Endodermal cell (in vitro differentiated cells): ENCODE measurements around the gene LEF1. TPM values are rescaled to one million over a fixed set of nuclear protein-coding genes. Genes with fewer than 3 reads are reported as not detected.

Experiments used
- DNase-seq: peaks from one replicate; pipeline ENCODE4 v3.0.0-alpha.2; 2017
- H3K27ac ChIP-seq: 2 replicates; pipeline ENCODE4 v1.5.1; 2013; ENCODE audit warnings: mild to moderate bottlenecking, low read depth, low read length, moderate library complexity
- H3K27me3 ChIP-seq: 2 replicates; pipeline ENCODE4 v1.6.1; 2013; ENCODE audit warnings: mild to moderate bottlenecking, low read length, moderate library complexity; ENCODE audit not compliant: insufficient read depth, control insufficient read depth, poor library complexity, severe bottlenecking
- H3K36me3 ChIP-seq: 2 replicates; pipeline ENCODE4 v1.7.0; 2013; ENCODE audit warnings: mild to moderate bottlenecking, low read length, moderate library complexity; ENCODE audit not compliant: control insufficient read depth, insufficient read depth
- H3K4me1 ChIP-seq: one replicate; pipeline ENCODE4 v1.7.0; 2013; ENCODE audit warnings: low read length; ENCODE audit not compliant: control insufficient read depth, insufficient read depth
- H3K4me3 ChIP-seq: 2 replicates; pipeline ENCODE4 v1.5.1; 2013; ENCODE audit warnings: mild to moderate bottlenecking, low read length, moderate library complexity
- H3K9ac ChIP-seq: 2 replicates; pipeline ENCODE4 v1.6.1; 2013; ENCODE audit warnings: mild to moderate bottlenecking, low read length, moderate library complexity; ENCODE audit not compliant: poor library complexity, severe bottlenecking; ENCODE audit errors: extremely low read depth
- H3K9me3 ChIP-seq: 2 replicates; pipeline ENCODE4 v1.6.1; 2013; ENCODE audit warnings: mild to moderate bottlenecking, low read length, moderate library complexity; ENCODE audit not compliant: control insufficient read depth
- H3K27ac Mint-ChIP-seq: 2 replicates; pipeline ENCODE4 v1.8.0; 2020; ENCODE audit warnings: mixed read lengths
- H3K27me3 Mint-ChIP-seq: 2 replicates; pipeline ENCODE4 v1.8.0; 2021; ENCODE audit warnings: mild to moderate bottlenecking, mixed read lengths; ENCODE audit not compliant: insufficient read depth
- H3K36me3 Mint-ChIP-seq: 2 replicates; pipeline ENCODE4 v1.8.0; 2020; ENCODE audit warnings: low read depth, mixed read lengths
- H3K4me1 Mint-ChIP-seq: 2 replicates; pipeline ENCODE4 v1.8.0; 2020; ENCODE audit warnings: mixed read lengths
- H3K4me3 Mint-ChIP-seq: 2 replicates; pipeline ENCODE4 v1.8.0; 2020; ENCODE audit warnings: mild to moderate bottlenecking, moderate library complexity, mixed read lengths
- H3K9me3 Mint-ChIP-seq: 2 replicates; pipeline ENCODE4 v1.8.0; 2020; ENCODE audit warnings: mild to moderate bottlenecking, mixed read lengths
- CTCF ChIP-seq: fragments of 200-600 bp; sonication (generic); conservative IDR thresholded peaks from 2 replicates; pipeline ENCODE4 v1.5.0; 2021; ENCODE audit warnings: antibody characterized with exemption, mild to moderate bottlenecking
- WGBS, 2 experiments: methylation state at CpG; one replicate each; pipeline versions ENCODE4 v1.1.5 to v1.1.7; 2013; ENCODE audit warnings: missing lambda C conversion rate in 2 of 2, mixed read lengths in 1 of 2; ENCODE audit not compliant: insufficient coverage in 1 of 2, insufficient read length in 1 of 2; 5-methylcytosine and 5-hydroxymethylcytosine counted together
- total RNA-seq, 2 donors: library from RNA; stranded (reverse); fragmentation: NEBNext Ultra II Directional in 1 of 2; extraction: Animal tissue kit (Norgen Biotek cat#: 25700) in 1 of 2; gene quantifications; 2 replicates in 1 of 2; 3 replicates in 1 of 2; pipeline ENCODE4 v1.2.1, GENCODE V29; 2021

Gene LEF1
- total RNA-seq, 2 donors from 2014 or later: 0.95 to 1.6 TPM

DNA sequence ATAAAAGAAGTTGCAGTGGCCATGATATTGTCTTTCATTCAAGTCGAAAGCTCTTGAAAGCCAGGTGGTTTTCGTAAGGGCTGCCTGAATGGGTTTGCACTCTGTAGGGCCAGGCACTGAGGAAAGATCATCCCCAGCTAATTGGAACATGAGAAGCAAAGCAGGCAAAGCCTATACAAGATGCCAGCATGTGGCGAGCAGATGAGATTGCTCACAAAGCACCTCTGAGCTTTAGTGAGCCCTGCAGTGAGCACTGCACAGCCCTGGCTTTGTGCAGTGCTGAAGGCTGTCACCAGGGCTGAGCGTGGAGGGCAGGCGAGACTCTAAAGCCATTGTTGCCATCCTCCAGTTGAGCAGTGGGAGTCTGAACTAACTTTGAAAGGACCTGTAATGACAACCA lies 125.2 kb downstream of the LEF1 start:
- Histone ChIP-seq H3K36me3 (no peaks in the 10 kb centered on the region), H3K9me3 (no peaks in the 10 kb centered on the region), H3K4me1 (no peaks in the 10 kb centered on the region), H3K4me3 (no peak overlapping the region), H3K27me3 (no peaks in the 10 kb centered on the region), H3K27ac (peak overlapping the region; percentile 75), H3K9ac (no peak overlapping the region)
- Mint-ChIP-seq H3K4me3 (no peak overlapping the region), H3K27ac (no peak overlapping the region), H3K36me3 (no peaks in the 10 kb centered on the region), H3K9me3 (no peaks in the 10 kb centered on the region), H3K27me3 (no peaks in the 10 kb centered on the region), H3K4me1 (no peaks in the 10 kb centered on the region)
- peak; percentile 23 for TF ChIP-seq CTCF
- peak; percentile 60 for DNase-seq
- WGBS, 2 experiments: 68 to 81% methylated on average over 5 of the region's 5 CpGs

- Histone ChIP-seq H3K4me3 (no peak overlapping the region), H3K9ac (no peak overlapping the region), H3K36me3 (no peaks in the 10 kb centered on the region), H3K27ac (peak overlapping the region; percentile 75), H3K4me1 (no peaks in the 10 kb centered on the region), H3K9me3 (no peaks in the 10 kb centered on the region), H3K27me3 (no peaks in the 10 kb centered on the region)
- Mint-ChIP-seq H3K27ac (no peak overlapping the region), H3K36me3 (no peaks in the 10 kb centered on the region), H3K4me1 (no peaks in the 10 kb centered on the region), H3K27me3 (no peaks in the 10 kb centered on the region), H3K9me3 (no peaks in the 10 kb centered on the region), H3K4me3 (no peak overlapping the region)
- TF ChIP-seq CTCF: no peak
- 91% methylated on average over 3 of the region's 3 CpGs; no CpG with 5 or more reads in 1 of the 2 experiments for WGBS, 2 experiments
- DNase-seq: no peak
These were observed 125.8 kb downstream of the LEF1 start for GRCh38 chr4:108042927-108043326.

DNA sequence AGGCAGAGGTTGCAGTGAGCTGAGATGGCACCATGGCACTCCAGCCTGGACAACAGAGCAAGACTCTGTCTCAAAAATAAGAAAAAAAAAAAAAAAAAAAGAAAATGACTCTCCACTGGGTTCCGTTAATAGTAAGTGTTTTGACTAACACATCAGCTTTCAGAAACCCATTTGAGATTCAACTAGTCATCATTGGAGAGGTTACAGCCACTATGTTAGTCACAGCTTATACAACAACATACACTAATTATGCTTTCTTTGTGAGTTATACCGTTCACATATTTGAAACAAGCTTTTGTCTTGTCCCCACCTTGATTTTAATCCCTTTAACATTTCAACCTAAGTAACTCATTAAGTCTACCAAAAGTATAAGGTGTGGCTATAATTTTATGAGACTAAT lies 130.8 kb downstream of the LEF1 start:
- no peak overlapping the region for H3K27ac ChIP-seq
- no peaks in the 10 kb centered on the region for H3K27me3 ChIP-seq
- WGBS, 2 experiments: 94 to 100% methylated on average over 1 to 2 of the region's 2 CpGs
- no peak overlapping the region for H3K4me3 ChIP-seq
- H3K36me3 ChIP-seq: peaks cover 8% of the 10 kb centered on the region
- H3K36me3 Mint-ChIP-seq: peaks cover 6% of the 10 kb centered on the region
- H3K9ac ChIP-seq: no peak overlapping the region
- H3K9me3 Mint-ChIP-seq: no peaks in the 10 kb centered on the region
- no peak overlapping the region for H3K27ac Mint-ChIP-seq
- no peaks in the 10 kb centered on the region for H3K9me3 ChIP-seq
- no peak for TF ChIP-seq CTCF
- H3K4me3 Mint-ChIP-seq: no peak overlapping the region
- no peak for DNase-seq
- H3K27me3 Mint-ChIP-seq: no peaks in the 10 kb centered on the region
- H3K4me1 ChIP-seq: no peaks in the 10 kb centered on the region
- H3K4me1 Mint-ChIP-seq: no peaks in the 10 kb centered on the region
